CD4-positive, alpha-beta memory T cell (primary cell): ENCODE results near the gene SCAF4. TPM values are rescaled to one million over a fixed set of nuclear protein-coding genes. Genes with fewer than 3 reads are reported as not detected.
"Not testable (repeated sequence)": the region's sequence is repeated elsewhere in the genome, so short reads cannot be mapped to it uniquely, and the experiment has no call there.

Experiments used
- CTCF ChIA-PET: fragments of 350-600 bp; sonication (Branson Sonifier 250); formaldehyde crosslinking; loops from one replicate; lab custom pipeline; 2021; ENCODE audit warnings: inconsistent platforms; ENCODE audit not compliant: partially characterized antibody; lab: Charles Lee
- POLR2A ChIA-PET: fragments of 350-600 bp; sonication (Branson Sonifier 250); formaldehyde crosslinking; loops from one replicate; lab custom pipeline; 2021; ENCODE audit not compliant: partially characterized antibody; lab: Charles Lee
- DNase-seq, 5 donors: peaks; one replicate each; pipeline versions ENCODE4 v3.0.0 to v3.0.0-alpha.2; 2020 to 2022; ENCODE audit warnings: mixed read lengths in 1 of 5
- H3K27ac ChIP-seq: one replicate; pipeline ENCODE4 v1.7.0; 2013; ENCODE audit warnings: low read depth, low read length
- H3K27me3 ChIP-seq: 2 replicates; pipeline ENCODE4 v1.7.0; 2013; ENCODE audit warnings: mild to moderate bottlenecking, low read length, moderate library complexity; ENCODE audit not compliant: insufficient read depth
- H3K36me3 ChIP-seq: 2 replicates; pipeline ENCODE4 v1.7.0; 2013; ENCODE audit warnings: mild to moderate bottlenecking, low read length, moderate library complexity; ENCODE audit not compliant: insufficient read depth
- H3K4me1 ChIP-seq: 2 replicates; pipeline ENCODE4 v1.7.0; 2013; ENCODE audit warnings: mild to moderate bottlenecking, low read length, moderate library complexity; ENCODE audit not compliant: insufficient read depth
- H3K4me3 ChIP-seq, 2 donors: one replicate each; pipeline ENCODE4 v1.7.0; 2013; ENCODE audit warnings: low read length in 2 of 2, mild to moderate bottlenecking in 1 of 2
- H3K9me3 ChIP-seq, 2 donors: one replicate each; pipeline ENCODE4 v1.7.0; 2013; ENCODE audit warnings: low read length in 2 of 2, control low read depth in 1 of 2; ENCODE audit not compliant: control insufficient read depth in 1 of 2
- H3K27ac Mint-ChIP-seq, 7 donors: one replicate each; pipeline ENCODE4 v1.8.0; 2020 to 2021; ENCODE audit warnings: mixed read lengths in 7 of 7, mild to moderate bottlenecking in 6 of 7, inconsistent platforms in 3 of 7, moderate library complexity in 3 of 7
- H3K27me3 Mint-ChIP-seq, 2 donors: one replicate each; pipeline ENCODE4 v1.8.0; 2020 to 2021; ENCODE audit warnings: mixed read lengths in 2 of 2
- H3K36me3 Mint-ChIP-seq, 2 donors: one replicate each; pipeline ENCODE4 v1.8.0; 2020 to 2021; ENCODE audit warnings: mixed read lengths in 2 of 2, inconsistent platforms in 1 of 2, mild to moderate bottlenecking in 1 of 2
- H3K4me1 Mint-ChIP-seq, 4 donors: one replicate each; pipeline ENCODE4 v1.8.0; 2020 to 2021; ENCODE audit warnings: mixed read lengths in 4 of 4, mild to moderate bottlenecking in 1 of 4
- H3K4me3 Mint-ChIP-seq, 8 donors: one replicate each; pipeline ENCODE4 v1.8.0; 2020 to 2021; ENCODE audit warnings: mixed read lengths in 8 of 8, mild to moderate bottlenecking in 7 of 8, moderate library complexity in 6 of 8, inconsistent platforms in 3 of 8
- H3K9me3 Mint-ChIP-seq, 8 donors: one replicate each; pipeline ENCODE4 v1.8.0; 2020 to 2021; ENCODE audit warnings: mixed read lengths in 8 of 8, mild to moderate bottlenecking in 5 of 8, inconsistent platforms in 3 of 8, moderate library complexity in 1 of 8
- intact Hi-C: fragments of 100-400 bp; cut with micrococcal nuclease; formaldehyde crosslinking; loops from one replicate; pipeline ENCODE4 v1.15.1; 2023
- polyA plus RNA-seq, 2 donors: library from polyadenylated mRNA; unstranded; fragments of 300-500 nt; fragmentation: Illumina TruSeq; gene quantifications; one replicate each; pipeline ENCODE4 v1.2.3, GENCODE V29; 2021
- total RNA-seq, 2 experiments: library from RNA; stranded (reverse); gene quantifications; one replicate each; pipeline ENCODE4 v1.2.3, GENCODE V29; 2021

SCAF4 gene
- total and polyA plus RNA-seq, 4 experiments from 2014 or later, result 4.8 to 64.7 (median 48.9) TPM

DNA sequence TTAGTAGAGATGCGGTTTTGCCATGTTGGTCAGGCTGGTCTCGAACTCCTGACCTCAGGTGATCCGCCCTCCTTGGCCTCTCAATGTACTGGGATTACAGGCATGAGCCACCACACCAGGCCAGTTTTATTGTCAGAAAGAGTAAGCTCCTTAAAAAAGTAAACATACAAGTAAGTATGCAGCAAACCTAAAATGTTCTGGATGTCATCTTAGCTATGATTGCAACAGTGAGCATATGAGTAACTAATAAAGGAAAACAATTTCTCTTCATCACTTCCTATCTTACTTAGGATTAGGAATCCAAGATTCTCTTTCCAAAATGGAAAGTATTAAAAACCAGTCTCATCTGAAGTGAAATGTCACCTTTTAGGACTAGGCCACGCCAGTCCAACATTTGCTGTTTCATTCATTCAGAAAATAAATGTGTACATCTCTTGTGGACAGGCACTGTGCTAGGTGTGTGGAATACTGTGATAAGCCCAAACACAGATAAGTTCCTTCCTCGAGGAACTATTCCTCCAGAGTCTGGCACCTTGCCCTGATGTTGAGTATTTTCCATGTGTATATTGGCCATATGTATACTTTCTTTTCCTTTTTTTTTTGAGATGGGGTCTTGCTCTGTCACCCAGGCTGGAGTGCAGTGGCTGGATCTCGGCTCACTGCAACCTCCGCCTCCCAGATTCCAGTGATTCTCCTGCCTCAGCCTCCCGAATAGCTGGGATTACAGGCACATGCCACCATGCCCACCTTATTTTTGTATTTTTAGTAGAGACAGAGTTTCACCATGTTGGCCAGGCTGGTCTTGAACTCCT, 5.9 kb upstream of the SCAF4 start:
- DNase-seq, H3K4me3 ChIP-seq, H3K27me3 ChIP-seq, H3K4me1 Mint-ChIP-seq, H3K36me3 Mint-ChIP-seq, H3K27me3 Mint-ChIP-seq, H3K27ac Mint-ChIP-seq, H3K27ac ChIP-seq, POLR2A ChIA-PET, H3K9me3 ChIP-seq, H3K4me3 Mint-ChIP-seq, intact Hi-C loops, H3K36me3 ChIP-seq, H3K9me3 Mint-ChIP-seq: not testable (repeated sequence)
- CTCF ChIA-PET, result interaction anchor here (0.9 kb wide), 1 partner anchor 48 kb away, joined by 3 read pairs; no protein-coding TSS in a partner anchor
- H3K4me1 ChIP-seq, result peaks cover 11% of the 10 kb centered on the region

DNA sequence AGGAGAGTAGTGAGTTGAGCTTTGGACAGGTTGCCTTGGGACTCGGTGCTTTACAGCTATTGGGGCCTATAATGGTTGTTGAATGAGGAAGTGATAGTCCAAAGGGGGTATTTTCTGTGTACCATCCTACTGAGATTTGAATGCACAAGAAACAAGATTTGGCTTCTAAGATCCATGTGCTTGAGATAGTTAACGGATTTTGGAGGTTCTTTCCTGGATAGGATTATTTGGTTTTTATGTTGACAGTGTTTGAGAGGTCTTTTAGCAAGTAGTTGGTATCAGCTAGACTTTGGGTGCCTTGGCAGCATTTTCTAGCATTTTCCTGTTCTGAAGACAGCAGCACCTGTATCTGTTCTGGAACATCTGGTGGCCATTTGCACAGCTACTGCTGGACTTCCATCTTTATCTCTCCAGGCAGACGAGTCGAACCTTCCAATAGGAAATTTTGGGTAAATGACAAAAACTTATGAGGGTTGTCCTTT, 3.6 kb upstream of the SCAF4 start:
- ChIA-PET CTCF (no interaction called here), POLR2A (no interaction called here)
- Mint-ChIP-seq H3K27ac (peak overlapping the region in 4 of 7 donors; percentile 0 to 86 (median 58)), H3K4me3 (no peak overlapping the region), H3K27me3 (no peaks in the 10 kb centered on the region), H3K36me3 (peaks cover 0 to 4% of the 10 kb centered on the region in 2 donors), H3K9me3 (peaks cover 0 to 1% (median 0%) of the 10 kb centered on the region in 8 donors), H3K4me1 (peaks cover under 1 to 10% (median 5%) of the 10 kb centered on the region in 4 donors)
- Histone ChIP-seq H3K9me3 (no peaks in the 10 kb centered on the region), H3K4me1 (peaks cover 17% of the 10 kb centered on the region), H3K27ac (no peak overlapping the region), H3K4me3 (no peak overlapping the region), H3K36me3 (no peaks in the 10 kb centered on the region), H3K27me3 (no peaks in the 10 kb centered on the region)
- DNase-seq, result no peak
- intact Hi-C loops, result no loop called here

DNA sequence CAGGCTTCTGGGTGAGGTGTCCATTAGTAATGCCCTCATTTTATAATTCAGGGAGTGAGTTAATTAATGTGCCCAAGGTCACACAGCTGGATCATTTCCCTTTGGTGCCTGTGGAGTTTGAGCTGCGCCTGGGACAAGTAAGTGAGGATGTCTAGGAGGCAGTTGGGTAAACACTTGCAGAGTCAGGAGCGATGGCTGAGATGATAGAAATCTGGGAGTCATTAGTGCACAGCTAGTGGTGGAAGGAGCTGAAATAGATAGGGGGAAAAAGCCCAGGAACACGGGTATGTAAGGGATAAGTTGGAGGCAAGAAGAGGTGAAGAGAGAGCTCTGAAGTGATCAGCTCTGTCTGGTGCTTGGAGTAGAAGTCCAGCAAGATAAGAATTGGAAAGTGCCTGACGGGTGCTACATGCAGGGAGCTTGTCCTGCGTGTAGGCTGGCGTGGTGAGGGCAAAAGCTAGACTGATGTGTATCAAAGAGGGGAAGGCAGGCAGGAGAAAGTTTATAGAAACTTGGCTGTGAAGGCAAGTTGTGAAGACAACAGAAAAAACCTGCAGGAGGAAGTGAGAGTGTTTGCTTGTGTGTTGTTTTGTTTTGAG, 1.7 kb upstream of the SCAF4 start:
- Mint-ChIP-seq H3K27me3 (no peaks in the 10 kb centered on the region), H3K36me3 (peaks cover 0 to 7% of the 10 kb centered on the region in 2 donors), H3K27ac (no peak overlapping the region), H3K4me1 (peaks cover 3 to 18% (median 7%) of the 10 kb centered on the region in 4 donors), H3K9me3 (no peaks in the 10 kb centered on the region), H3K4me3 (no peak overlapping the region)
- H3K27me3 ChIP-seq, result no peaks in the 10 kb centered on the region
- peak overlapping the region; percentile 82 for H3K27ac ChIP-seq
- no peaks in the 10 kb centered on the region for H3K9me3 ChIP-seq
- peaks cover 36% of the 10 kb centered on the region for H3K4me1 ChIP-seq
- ChIA-PET CTCF (no interaction called here), POLR2A (interaction anchor here (1.5 kb wide), 1 partner anchor 25 kb away, joined by 4 read pairs; no protein-coding TSS in a partner anchor)
- DNase-seq, result no peak
- H3K4me3 ChIP-seq, result peak overlapping the region in 1 of 2 donors; percentile 89
- H3K36me3 ChIP-seq, result no peaks in the 10 kb centered on the region
- intact Hi-C loops, result loop anchor here (2.0 to 5.0 kb wide), 4 partner anchors 176 to 659 kb away; partner anchors contain the start of genes MIS18A and URB1

DNA sequence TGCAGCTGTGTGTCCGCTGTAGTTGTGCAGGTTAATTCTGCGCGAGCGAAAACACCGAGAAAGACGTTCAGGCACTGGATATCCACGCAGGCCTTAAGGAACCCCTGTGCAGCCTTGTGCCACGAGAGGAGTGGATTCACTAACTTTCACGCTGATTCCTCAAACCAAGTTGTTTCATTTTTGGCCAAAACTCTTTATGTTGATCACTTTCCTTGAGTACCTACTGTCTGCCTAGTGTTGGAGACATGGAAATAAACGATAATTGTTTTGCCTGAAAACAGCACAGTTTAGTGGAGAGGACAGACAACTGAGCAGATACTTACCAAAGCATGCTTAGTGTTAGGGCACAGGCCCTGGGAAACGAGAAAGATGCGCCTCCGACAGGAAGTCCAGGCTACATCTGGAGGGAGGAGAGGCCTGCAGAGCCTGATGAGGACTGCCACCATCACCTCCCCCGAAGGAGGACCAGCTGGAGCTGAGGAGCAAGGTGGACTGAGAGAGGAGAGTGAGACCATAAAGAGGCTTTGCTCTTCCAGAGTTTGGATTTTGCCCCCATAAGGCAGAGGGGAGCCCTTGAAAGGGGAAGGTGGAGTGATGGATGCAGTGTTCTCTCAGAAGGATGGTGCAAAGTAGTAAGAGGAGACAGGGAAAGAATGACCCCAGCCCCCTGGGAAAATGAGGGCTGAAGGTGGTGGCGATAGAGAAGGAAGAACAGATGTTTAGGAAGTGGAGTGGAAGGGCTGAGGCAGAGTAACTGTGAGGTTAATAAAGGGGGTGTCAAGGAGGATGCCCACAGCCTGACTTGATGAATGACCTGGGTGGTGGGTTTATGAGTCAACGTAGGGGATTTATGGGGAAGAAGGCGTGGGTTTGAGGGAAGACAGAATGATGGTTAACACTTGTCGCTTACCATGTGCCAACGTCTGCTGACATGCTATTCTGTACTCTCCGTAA, 956 bp upstream of the SCAF4 start:
- POLR2A ChIA-PET, result interaction anchor here (0.6 to 1.5 kb wide), 2 partner anchors 22 to 24 kb away, joined by 3 to 4 read pairs; no protein-coding TSS in a partner anchor
- no peak overlapping the region for H3K27ac Mint-ChIP-seq
- H3K27ac ChIP-seq, result peak overlapping the region; percentile 82

DNA sequence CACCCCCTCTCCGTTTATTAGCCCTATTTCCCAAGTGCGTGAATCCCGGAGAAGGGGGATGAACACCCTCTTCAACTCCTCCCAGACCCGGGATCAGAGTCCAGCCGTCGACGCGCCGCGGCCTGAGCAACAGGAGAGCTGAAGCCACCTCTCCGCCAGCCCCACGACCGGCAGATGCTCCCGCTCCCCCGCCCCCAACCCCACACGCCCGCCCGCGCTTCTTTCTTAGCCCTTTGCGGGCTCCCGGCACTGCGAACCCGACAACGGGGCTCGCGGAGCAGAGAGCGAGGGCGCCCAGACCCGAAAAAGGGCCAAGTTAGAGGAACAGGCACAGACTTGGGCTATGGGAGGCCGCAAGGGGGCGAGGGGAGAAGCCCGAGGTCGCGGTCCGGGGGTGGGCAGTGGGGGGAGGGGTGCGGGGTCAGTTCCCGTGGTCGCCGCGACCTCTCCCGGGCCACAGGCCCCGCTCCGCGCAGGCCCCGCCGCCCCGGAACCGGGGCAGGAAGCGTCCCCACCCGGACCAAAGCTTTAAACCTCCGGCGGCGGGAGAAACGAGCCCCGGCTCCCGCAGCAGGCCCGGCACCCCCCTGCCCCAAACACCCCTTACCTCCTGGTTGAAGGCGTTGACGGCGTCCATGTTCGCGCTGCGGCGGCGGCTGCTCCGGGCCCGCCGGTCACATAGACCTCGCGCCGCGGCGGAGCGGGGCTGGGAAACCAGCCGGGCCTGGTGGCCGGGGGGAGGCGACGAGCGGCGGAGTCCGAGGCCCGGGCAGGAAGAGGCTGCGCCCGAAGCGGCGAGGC, 662 bp downstream of the SCAF4 start:
- ChIA-PET POLR2A (interaction anchor here (1.5 kb wide), 1 partner anchor 71 kb away, joined by 6 read pairs; no protein-coding TSS in a partner anchor), CTCF (no interaction called here)
- Mint-ChIP-seq H3K27me3 (no peaks in the 10 kb centered on the region), H3K9me3 (no peaks in the 10 kb centered on the region), H3K27ac (peak overlapping the region; percentile 54 to 94 (median 88)), H3K4me3 (peak overlapping the region; percentile 24 to 94 (median 90)), H3K4me1 (peaks cover 4 to 18% (median 9%) of the 10 kb centered on the region in 4 donors), H3K36me3 (peaks cover 0 to 8% of the 10 kb centered on the region in 2 donors)
- H3K4me1 ChIP-seq, result peaks cover 53% of the 10 kb centered on the region
- peak in 4 of 5 donors; percentile 55 to 72 (median 64) for DNase-seq
- intact Hi-C loops, result loop anchor here (2.0 to 5.0 kb wide), 4 partner anchors 14 to 661 kb away; partner anchors contain the start of gene URB1
- no peaks in the 10 kb centered on the region for H3K36me3 ChIP-seq
- peak overlapping the region; percentile 82 for H3K27ac ChIP-seq
- H3K9me3 ChIP-seq, result no peaks in the 10 kb centered on the region
- H3K27me3 ChIP-seq, result no peaks in the 10 kb centered on the region
- H3K4me3 ChIP-seq, result peak overlapping the region; percentile 67 to 89

More for the DNA sequence above, 956 bp upstream of the SCAF4 start:
- Histone ChIP-seq H3K4me1 (peaks cover 44% of the 10 kb centered on the region), H3K36me3 (no peaks in the 10 kb centered on the region), H3K27me3 (no peaks in the 10 kb centered on the region), H3K4me3 (peak overlapping the region; percentile 62 to 89), H3K9me3 (no peaks in the 10 kb centered on the region)
- H3K4me1 Mint-ChIP-seq, result peaks cover 3 to 18% (median 7%) of the 10 kb centered on the region in 4 donors
- CTCF ChIA-PET, result no interaction called here
- H3K36me3 Mint-ChIP-seq, result peaks cover 0 to 7% of the 10 kb centered on the region in 2 donors
- no peaks in the 10 kb centered on the region for H3K27me3 Mint-ChIP-seq
- H3K9me3 Mint-ChIP-seq, result no peaks in the 10 kb centered on the region
- DNase-seq, result peak in 1 of 5 donors; percentile 42
- no peak overlapping the region for H3K4me3 Mint-ChIP-seq
- intact Hi-C loops, result loop anchor here (1.0 to 5.0 kb wide), 6 partner anchors 13 to 659 kb away; partner anchors contain the start of genes MIS18A, SOD1 and URB1

DNA sequence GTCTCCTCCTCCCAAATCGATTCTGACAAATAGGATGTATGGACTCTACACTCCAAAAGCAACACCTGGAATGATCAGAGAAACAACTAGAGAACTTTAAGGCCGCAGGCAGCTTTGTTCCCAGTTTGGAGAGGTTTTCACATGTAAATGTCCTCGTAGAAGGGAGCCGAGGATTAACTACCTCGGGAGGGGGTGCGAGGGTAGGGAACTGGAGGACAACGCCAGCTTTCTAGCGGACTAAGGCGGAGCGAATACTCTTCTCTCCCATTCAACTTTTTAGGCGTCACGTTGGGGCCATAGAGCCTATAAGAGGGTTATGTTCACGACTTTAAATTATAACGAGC, 1.2 kb downstream of the SCAF4 start:
- peak overlapping the region; percentile 43 to 94 (median 88) for H3K27ac Mint-ChIP-seq
- POLR2A ChIA-PET, result interaction anchor here (1.5 kb wide), 1 partner anchor 70 kb away, joined by 6 read pairs; no protein-coding TSS in a partner anchor
- peak overlapping the region in 6 of 8 donors; percentile 89 to 94 (median 91) for H3K4me3 Mint-ChIP-seq
- intact Hi-C loops, result loop anchor here (2.0 to 5.0 kb wide), 4 partner anchors 14 to 662 kb away; partner anchors contain the start of gene URB1
- CTCF ChIA-PET, result no interaction called here
- H3K9me3 Mint-ChIP-seq, result no peaks in the 10 kb centered on the region
- H3K27ac ChIP-seq, result peak overlapping the region; percentile 82
- DNase-seq, result peak in 2 of 5 donors; percentile 3 to 6
- peaks cover 4 to 16% (median 8%) of the 10 kb centered on the region in 4 donors for H3K4me1 Mint-ChIP-seq
- H3K9me3 ChIP-seq, result no peaks in the 10 kb centered on the region
- H3K36me3 ChIP-seq, result no peaks in the 10 kb centered on the region
- H3K4me1 ChIP-seq, result peaks cover 54% of the 10 kb centered on the region
- H3K27me3 ChIP-seq, result no peaks in the 10 kb centered on the region
- H3K4me3 ChIP-seq, result peak overlapping the region; percentile 67 to 89
- H3K27me3 Mint-ChIP-seq, result no peaks in the 10 kb centered on the region
- H3K36me3 Mint-ChIP-seq, result peaks cover 0 to 8% of the 10 kb centered on the region in 2 donors
